ENCODE data around the gene PDE4D. TPM values are rescaled to one million over a fixed set of nuclear protein-coding genes. Genes with fewer than 3 reads are reported as not detected.

PDE4D gene
- total RNA-seq, 1 donor from 2014 or later: 85.8 TPM

- peak; percentile 52 for ATAC-seq
- Histone ChIP-seq H3K4me1 (no peaks in the 10 kb centered on the region), H3K36me3 (no peaks in the 10 kb centered on the region), H3K9me3 (no peaks in the 10 kb centered on the region), H3K4me3 (no peak overlapping the region), H3K27me3 (no peaks in the 10 kb centered on the region), H3K27ac (no peak overlapping the region)
- no peak for TF ChIP-seq CTCF (IDR thresholded peaks at IDR 0.05)
- intact Hi-C loops (cut with DNase I): no loop called here
- DNase-seq: no peak
These were observed 789.0 kb downstream of the PDE4D start for GRCh38 chr5:59104400-59105127.

- no peak for ATAC-seq
- no peaks in the 10 kb centered on the region for H3K36me3 ChIP-seq
- no peaks in the 10 kb centered on the region for H3K27me3 ChIP-seq
- no peak for DNase-seq
- no peak overlapping the region for H3K4me3 ChIP-seq
- intact Hi-C loops (cut with DNase I): no loop called here
- no peak for TF ChIP-seq CTCF (IDR thresholded peaks at IDR 0.05)
- no peaks in the 10 kb centered on the region for H3K4me1 ChIP-seq
- H3K9me3 ChIP-seq: no peaks in the 10 kb centered on the region
- no peak overlapping the region for H3K27ac ChIP-seq
These were observed 790.2 kb downstream of the PDE4D start for GRCh38 chr5:59103303-59103702.

- Histone ChIP-seq H3K4me1 (no peaks in the 10 kb centered on the region), H3K27ac (no peak overlapping the region), H3K9me3 (no peaks in the 10 kb centered on the region), H3K27me3 (no peaks in the 10 kb centered on the region), H3K36me3 (no peaks in the 10 kb centered on the region), H3K4me3 (no peak overlapping the region)
- TF ChIP-seq CTCF (IDR thresholded peaks at IDR 0.05): no peak
- ATAC-seq: no peak
- DNase-seq: no peak
- intact Hi-C loops (cut with DNase I): no loop called here
These were observed 791.1 kb downstream of the PDE4D start for GRCh38 chr5:59102437-59102836.

GRCh38 chr5:59100875-59101274, 792.7 kb downstream of the PDE4D start:
- ATAC-seq (no peak), DNase-seq (no peak)
- H3K27ac ChIP-seq: no peak overlapping the region
- no peaks in the 10 kb centered on the region for H3K27me3 ChIP-seq
- no peak overlapping the region for H3K4me3 ChIP-seq
- H3K36me3 ChIP-seq: no peaks in the 10 kb centered on the region
- H3K9me3 ChIP-seq: no peaks in the 10 kb centered on the region
- H3K4me1 ChIP-seq: no peaks in the 10 kb centered on the region
- intact Hi-C loops (cut with DNase I): no loop called here
- TF ChIP-seq CTCF (IDR thresholded peaks at IDR 0.05): no peak

- H3K27ac ChIP-seq: no peak overlapping the region
- H3K9me3 ChIP-seq: no peaks in the 10 kb centered on the region
- no peaks in the 10 kb centered on the region for H3K36me3 ChIP-seq
- intact Hi-C loops (cut with DNase I): no loop called here
- DNase-seq (no peak), ATAC-seq (no peak)
- no peaks in the 10 kb centered on the region for H3K4me1 ChIP-seq
- no peaks in the 10 kb centered on the region for H3K27me3 ChIP-seq
- no peak for TF ChIP-seq CTCF (IDR thresholded peaks at IDR 0.05)
- H3K4me3 ChIP-seq: no peak overlapping the region
These were observed 793.6 kb downstream of the PDE4D start for GRCh38 chr5:59099995-59100345.

All from upper lobe of right lung (tissue), 1 donor.